ENCODE measurements around the gene DOCK1.

Gene DOCK1

DNA sequence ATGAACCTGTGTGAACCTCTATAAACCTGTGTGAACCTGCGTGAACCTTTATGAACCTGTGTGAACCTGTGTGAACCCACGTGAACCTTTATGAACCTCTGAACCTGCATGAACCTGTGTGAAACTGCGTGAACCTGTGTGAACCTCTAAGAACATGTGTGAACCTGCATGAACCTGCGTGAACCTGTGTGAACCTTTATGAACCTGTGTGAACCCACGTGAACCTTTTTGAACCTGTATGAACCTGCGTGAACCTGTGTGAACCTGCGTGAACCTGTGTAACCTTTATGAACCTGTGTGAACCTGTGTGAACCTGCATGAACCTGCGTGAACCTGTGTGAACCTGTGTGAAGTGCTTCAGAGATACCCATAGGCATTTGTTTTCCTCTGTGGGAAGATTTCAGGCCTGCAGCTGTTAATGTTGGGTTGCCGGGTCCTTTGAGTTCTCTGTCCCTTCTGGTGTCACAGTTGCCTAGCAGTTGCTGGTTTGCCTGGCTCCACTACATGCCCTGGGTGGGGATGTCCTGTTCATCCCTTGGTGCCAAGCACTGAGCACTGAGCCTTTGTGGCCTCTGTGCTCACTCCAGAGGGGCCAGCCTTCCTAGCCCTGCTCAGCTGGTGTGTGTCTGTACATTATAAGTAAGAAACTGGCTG lies 97.9 kb downstream of the DOCK1 start:
- Histone ChIP-seq H2AFZ (no peak overlapping the region), H3K4me2 (ENCODE audit: low read length) (no peak overlapping the region), H3K79me2 (no peaks in the 10 kb centered on the region), H3K27me3 (ENCODE audit: control insufficient read depth, insufficient read depth, low read length) (no peaks in the 10 kb centered on the region), H3K36me3 (ENCODE audit: control insufficient read depth, insufficient read depth, low read length) (no peaks in the 10 kb centered on the region), H3K27ac (no peak overlapping the region), H3K9me3 (ENCODE audit: control insufficient read depth, low read length) (no peaks in the 10 kb centered on the region), H3K4me3 (ENCODE audit: low read depth, low read length) (no peak overlapping the region), H3K4me1 (no peaks in the 10 kb centered on the region), H3K9ac (no peak overlapping the region)
- TF ChIP-seq, protein P1, sequence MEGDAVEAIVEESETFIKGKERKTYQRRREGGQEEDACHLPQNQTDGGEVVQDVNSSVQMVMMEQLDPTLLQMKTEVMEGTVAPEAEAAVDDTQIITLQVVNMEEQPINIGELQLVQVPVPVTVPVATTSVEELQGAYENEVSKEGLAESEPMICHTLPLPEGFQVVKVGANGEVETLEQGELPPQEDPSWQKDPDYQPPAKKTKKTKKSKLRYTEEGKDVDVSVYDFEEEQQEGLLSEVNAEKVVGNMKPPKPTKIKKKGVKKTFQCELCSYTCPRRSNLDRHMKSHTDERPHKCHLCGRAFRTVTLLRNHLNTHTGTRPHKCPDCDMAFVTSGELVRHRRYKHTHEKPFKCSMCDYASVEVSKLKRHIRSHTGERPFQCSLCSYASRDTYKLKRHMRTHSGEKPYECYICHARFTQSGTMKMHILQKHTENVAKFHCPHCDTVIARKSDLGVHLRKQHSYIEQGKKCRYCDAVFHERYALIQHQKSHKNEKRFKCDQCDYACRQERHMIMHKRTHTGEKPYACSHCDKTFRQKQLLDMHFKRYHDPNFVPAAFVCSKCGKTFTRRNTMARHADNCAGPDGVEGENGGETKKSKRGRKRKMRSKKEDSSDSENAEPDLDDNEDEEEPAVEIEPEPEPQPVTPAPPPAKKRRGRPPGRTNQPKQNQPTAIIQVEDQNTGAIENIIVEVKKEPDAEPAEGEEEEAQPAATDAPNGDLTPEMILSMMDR (IDR thresholded peaks at IDR 0.05), result no peak

DNA sequence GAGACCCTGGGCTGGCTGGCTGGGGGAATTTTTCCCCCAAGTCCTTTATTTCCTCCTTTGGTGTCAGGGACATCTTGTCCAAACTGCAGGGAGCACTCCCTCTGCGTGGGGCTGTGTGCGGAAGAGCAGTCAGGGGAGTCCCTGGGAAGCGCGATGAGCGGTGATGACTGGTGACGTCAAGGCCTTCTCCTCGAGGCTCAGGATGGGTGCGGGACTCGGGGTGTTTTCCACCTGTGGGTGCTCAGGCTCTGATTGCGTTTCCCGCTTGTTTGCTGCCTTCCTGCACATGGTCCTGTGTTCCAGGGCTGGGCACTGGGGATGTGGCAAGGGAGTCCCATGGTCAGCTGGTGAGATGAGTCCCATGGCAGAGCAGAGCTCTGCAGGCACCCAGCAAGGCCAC lies 101.2 kb downstream of the DOCK1 start:
- no peak overlapping the region for H3K9ac ChIP-seq

DNA sequence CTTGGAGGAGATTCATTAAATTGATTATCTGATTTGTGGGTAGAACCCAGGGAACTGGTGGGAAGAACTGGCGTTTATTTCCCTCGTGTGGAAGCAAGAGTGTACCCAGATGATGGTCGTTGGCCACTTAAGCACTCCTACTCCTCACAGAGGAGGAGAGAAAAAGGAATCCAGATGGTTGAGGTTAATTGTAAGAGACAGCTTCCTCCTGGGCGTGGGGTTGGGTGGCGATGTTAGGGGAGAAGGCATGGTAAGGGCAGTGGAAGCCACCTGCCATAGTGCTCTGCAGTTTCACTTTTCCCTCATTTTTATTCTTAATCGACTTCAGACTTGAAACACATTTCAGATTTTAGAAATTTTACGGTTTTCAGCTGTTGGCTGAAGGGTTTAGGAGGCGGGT lies 104.1 kb downstream of the DOCK1 start:
- H3K79me2 ChIP-seq, result no peaks in the 10 kb centered on the region
- H3K27me3 ChIP-seq (ENCODE audit: control insufficient read depth, insufficient read depth, low read length), result no peaks in the 10 kb centered on the region
- no peak overlapping the region for H2AFZ ChIP-seq
- TF ChIP-seq, protein P1 (IDR thresholded peaks at IDR 0.05), result no peak
- no peaks in the 10 kb centered on the region for H3K9me3 ChIP-seq (ENCODE audit: control insufficient read depth, low read length)
- no peaks in the 10 kb centered on the region for H3K36me3 ChIP-seq (ENCODE audit: control insufficient read depth, insufficient read depth, low read length)
- H3K27ac ChIP-seq, result no peak overlapping the region
- peaks cover 4% of the 10 kb centered on the region for H3K4me1 ChIP-seq
- no peak overlapping the region for H3K4me2 ChIP-seq (ENCODE audit: low read length)
- no peak overlapping the region for H3K9ac ChIP-seq
- no peak overlapping the region for H3K4me3 ChIP-seq (ENCODE audit: low read depth, low read length)

More for the DNA sequence above, 101.2 kb downstream of the DOCK1 start:
- no peak overlapping the region for H3K4me2 ChIP-seq (ENCODE audit: low read length)
- H3K4me3 ChIP-seq (ENCODE audit: low read depth, low read length), result no peak overlapping the region
- H2AFZ ChIP-seq, result no peak overlapping the region
- no peaks in the 10 kb centered on the region for H3K9me3 ChIP-seq (ENCODE audit: control insufficient read depth, low read length)
- H3K79me2 ChIP-seq, result no peaks in the 10 kb centered on the region
- no peak overlapping the region for H3K27ac ChIP-seq
- no peaks in the 10 kb centered on the region for H3K4me1 ChIP-seq
- TF ChIP-seq, protein P1 (IDR thresholded peaks at IDR 0.05), result no peak
- no peaks in the 10 kb centered on the region for H3K36me3 ChIP-seq (ENCODE audit: control insufficient read depth, insufficient read depth, low read length)
- no peaks in the 10 kb centered on the region for H3K27me3 ChIP-seq (ENCODE audit: control insufficient read depth, insufficient read depth, low read length)

DNA sequence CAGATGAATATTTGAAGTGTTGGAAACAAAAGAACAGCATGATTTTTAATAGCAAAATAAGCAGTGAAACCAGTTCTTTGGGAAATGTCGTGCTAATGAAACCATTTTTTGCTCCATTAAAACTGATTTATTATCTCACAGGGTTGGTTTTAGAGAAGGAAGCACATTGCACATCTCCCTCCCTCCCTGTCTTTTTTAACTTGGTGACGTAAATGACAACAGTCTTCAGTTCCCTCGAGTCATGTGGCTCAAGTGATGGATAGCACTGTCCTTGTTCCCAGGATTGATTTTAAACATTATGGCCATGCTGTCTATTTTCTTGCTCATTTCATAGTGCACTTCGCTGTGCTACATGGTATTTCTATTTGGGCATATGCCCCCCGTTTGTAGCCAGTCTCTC lies 105.9 kb downstream of the DOCK1 start:
- Histone ChIP-seq H3K36me3 (ENCODE audit: control insufficient read depth, insufficient read depth, low read length) (no peaks in the 10 kb centered on the region), H3K9ac (no peak overlapping the region), H3K27me3 (ENCODE audit: control insufficient read depth, insufficient read depth, low read length) (no peaks in the 10 kb centered on the region), H3K27ac (no peak overlapping the region), H3K4me2 (ENCODE audit: low read length) (no peak overlapping the region), H3K4me3 (ENCODE audit: low read depth, low read length) (no peak overlapping the region), H3K79me2 (no peaks in the 10 kb centered on the region), H3K9me3 (ENCODE audit: control insufficient read depth, low read length) (no peaks in the 10 kb centered on the region), H3K4me1 (peaks cover 4% of the 10 kb centered on the region), H2AFZ (no peak overlapping the region)
- TF ChIP-seq, protein P1 (IDR thresholded peaks at IDR 0.05), result no peak

All from parathyroid adenoma (tissue), 2 donors.